ENCODE measurements around the gene ARHGEF7.

ARHGEF7 gene

DNA sequence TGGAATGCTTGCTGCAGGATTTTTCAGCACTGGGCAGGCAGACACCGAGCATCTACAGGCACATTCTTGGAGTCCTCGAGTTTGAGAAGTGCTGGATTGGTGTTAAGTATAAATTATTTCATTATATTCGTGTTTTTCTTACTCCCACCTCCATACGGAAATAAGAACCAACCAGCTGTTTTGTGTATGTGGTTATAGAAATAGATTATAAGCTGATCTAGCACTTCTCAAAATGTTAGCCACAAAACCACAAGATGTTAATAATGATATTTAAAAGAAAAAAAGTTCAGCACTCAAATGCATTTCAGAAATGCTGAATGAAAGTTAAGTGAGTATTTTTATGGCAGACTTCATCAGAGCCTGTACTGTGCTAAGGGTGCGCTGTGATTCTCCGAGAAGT, 181.3 kb downstream of the ARHGEF7 start:
- in situ Hi-C loops (cut with HindIII; ENCODE audit: low pct_ligation_motif_present, low pct_unique_long_range_greater_than_20kb, low sequenced_read_pairs): no loop called here
- DNase-seq: no peak

DNA sequence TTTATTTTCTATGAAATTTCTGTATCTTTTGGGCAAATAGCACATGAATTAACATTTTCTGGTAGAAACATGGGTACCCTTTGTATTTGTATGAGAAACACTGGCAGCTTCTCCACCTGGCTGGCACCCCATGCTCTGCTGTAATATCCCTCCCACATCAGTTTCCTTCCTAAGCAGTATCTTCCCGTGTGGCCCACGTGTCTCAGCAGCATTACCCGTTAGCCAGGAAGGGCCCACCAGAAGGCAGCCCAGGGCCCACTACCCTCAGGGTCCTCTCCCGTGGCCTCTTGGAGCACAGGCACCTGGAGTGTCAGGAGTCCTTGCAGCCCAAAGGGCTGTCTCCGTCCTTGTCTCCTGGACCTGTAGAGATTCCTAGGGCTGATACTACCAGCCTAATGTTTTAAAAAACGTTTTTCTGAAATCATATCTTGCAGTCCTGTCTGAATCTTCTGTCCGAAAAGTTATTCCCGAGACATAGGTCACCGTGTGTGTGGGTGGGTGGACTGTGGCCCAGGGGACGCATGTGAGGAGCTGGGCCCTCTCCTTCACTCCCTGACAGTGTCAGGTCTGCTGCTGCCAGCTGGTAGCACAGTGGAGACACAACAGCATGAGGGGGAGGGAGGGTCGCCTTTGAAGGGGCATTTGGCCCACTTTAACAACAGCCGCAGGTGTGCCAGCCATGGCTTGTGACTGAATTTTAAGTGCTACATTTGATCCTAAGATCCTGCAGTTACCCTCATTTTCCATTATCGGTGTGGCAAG, 183.3 kb downstream of the ARHGEF7 start:
- no peak for DNase-seq
- in situ Hi-C loops (cut with HindIII; ENCODE audit: low pct_ligation_motif_present, low pct_unique_long_range_greater_than_20kb, low sequenced_read_pairs): no loop called here

DNA sequence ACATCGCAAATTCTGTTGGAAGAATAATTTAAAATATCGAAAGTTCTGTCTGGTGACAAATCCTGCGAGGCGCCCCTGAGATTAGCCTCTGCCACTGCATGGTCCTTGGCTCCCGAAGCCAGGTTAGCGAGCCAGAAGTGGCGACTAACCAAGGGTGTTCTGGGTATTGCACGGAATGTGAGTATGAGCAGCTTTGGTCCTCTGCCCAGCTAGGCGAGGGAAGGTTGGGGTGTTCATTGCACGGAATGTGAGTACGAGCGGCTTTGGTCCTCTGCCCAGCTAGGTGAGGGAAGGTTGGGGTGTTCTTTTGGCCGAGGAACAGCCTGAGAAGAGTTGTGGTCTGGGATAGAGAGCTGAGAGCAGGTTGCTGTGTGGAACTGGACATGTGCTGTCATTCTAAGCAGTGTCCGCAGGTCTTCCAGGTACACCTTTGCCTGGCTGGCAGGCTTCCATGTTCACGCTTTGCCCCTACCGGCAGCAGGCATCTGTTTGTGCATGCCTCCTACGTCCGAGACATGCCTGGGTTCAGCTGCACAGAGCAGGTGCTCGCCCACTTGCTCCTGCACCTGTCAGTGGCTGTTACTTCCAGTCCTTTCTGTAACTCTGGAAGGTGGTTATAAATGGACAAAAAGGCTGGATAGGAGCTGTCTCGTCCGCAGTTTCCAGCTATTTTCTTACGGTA, 187.1 kb downstream of the ARHGEF7 start:
- DNase-seq: no peak
- in situ Hi-C loops (cut with HindIII; ENCODE audit: low pct_ligation_motif_present, low pct_unique_long_range_greater_than_20kb, low sequenced_read_pairs): no loop called here

- no peak for DNase-seq
- in situ Hi-C loops (cut with HindIII; ENCODE audit: low pct_ligation_motif_present, low pct_unique_long_range_greater_than_20kb, low sequenced_read_pairs): no loop called here
Observed at GRCh38 chr13:111303559-111303958, 188.4 kb downstream of the ARHGEF7 start.

DNA sequence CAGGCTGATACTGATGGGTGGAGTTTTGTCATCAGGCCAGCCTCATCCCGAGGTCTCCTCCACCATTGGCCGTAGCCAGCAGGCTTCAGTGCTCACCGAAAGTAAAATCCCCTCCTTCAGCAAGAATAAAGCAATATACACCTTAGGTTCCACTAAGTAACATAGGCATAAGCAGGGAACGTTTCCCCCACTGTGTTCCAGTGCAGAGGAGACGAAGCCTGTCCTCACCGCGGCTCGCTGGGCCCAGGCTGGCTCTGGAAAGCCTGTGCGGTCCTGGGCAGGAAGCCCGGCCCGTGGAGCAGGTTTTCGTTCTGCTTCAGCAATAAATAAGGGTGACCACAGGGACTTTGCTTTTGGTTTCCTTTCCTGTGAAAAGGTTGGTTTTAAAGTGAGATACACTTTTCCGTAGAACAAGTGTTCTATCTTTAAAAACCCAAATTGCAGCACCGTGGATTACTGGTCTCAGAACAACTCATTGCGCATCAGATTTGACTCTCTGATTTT, 189.0 kb downstream of the ARHGEF7 start:
- no peak for DNase-seq
- in situ Hi-C loops (cut with HindIII; ENCODE audit: low pct_ligation_motif_present, low pct_unique_long_range_greater_than_20kb, low sequenced_read_pairs): no loop called here

DNA sequence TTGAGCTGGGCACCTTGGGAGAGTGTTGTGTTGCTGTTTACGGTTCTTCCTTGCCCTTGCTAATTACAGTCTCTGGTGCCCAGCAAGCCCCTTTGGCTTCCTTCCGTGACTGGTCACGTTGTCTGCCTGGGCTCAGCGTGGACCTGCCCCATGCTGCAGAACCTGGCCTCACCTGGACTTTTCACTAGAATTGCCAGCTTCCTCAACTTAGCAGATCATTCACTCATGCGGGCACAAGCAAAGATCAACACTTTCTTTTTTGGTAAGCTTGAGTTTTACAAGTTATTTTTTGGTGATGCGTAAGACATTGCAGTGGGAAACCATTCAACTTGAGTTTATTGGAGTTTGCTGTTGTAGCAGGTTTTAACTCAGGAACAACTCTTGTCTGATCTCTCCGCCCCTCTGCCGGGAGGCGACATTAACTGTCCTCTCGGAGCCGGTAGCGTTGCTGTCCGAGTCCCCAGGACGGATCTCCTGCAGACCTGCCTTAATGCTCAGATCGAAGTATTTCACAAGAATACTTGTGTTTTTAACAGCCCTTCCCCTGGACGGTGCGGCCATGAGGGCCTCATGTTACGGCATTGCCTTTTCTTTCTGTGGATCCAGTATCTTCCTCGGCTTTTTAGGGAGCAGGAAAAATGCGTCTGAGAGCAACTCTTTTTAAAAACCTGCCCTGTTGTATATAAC, 189.6 kb downstream of the ARHGEF7 start:
- in situ Hi-C loops (cut with HindIII; ENCODE audit: low pct_ligation_motif_present, low pct_unique_long_range_greater_than_20kb, low sequenced_read_pairs): no loop called here
- no peak for DNase-seq

DNA sequence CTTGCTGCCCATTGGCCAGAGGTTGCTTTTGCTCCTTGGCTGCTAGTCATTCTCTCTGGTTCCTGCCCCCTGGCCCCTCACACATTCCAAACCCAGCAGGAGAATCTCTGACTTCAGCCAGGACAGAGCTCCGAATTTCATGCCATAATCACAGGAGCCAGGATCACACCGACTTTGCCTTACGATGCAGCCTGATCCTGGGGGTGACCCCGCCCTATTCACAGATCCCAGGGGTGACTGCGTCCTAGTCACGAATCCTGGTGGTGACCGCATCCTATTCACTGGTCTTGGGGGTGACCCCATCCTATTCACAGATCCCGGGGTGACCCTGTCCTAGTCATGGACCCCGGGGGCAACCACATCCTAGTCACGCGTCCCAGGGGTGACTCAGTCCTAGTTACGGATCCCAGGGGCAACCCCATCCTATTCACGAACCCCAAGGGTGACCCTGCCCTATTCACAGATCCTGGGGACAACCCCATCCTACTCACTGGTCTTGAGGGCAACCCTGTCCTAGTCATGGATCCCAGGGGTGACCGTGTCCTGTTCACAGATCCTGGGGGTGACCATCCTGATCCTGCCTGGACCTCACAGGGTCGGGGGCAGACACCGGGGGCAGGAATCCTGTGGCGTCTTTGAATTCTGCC, 198.0 kb downstream of the ARHGEF7 start:
- DNase-seq: no peak
- in situ Hi-C loops (cut with HindIII; ENCODE audit: low pct_ligation_motif_present, low pct_unique_long_range_greater_than_20kb, low sequenced_read_pairs): no loop called here

- in situ Hi-C loops (cut with HindIII; ENCODE audit: low pct_ligation_motif_present, low pct_unique_long_range_greater_than_20kb, low sequenced_read_pairs): no loop called here
- DNase-seq: no peak
Observed at GRCh38 chr13:111313911-111314425, 198.9 kb downstream of the ARHGEF7 start.

DNA sequence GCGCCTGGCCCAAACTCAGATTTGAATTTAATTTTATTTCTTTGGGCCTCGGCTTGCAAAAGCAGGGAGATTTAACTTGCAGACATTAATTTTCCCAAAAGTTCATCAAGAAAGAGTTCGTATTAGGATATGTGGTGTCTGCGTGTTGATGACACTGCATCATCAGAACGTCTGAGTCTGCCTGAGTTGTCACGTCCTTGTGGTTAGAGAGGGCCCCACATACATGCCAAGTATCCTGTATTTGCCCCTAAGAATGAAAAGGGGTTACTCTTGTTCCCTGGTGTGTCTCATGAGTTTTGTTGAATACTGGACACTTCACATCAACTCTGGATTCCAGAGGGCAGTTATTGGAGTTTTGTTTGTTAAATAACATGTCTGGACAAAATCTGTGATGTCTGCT, 199.7 kb downstream of the ARHGEF7 start:
- in situ Hi-C loops (cut with HindIII; ENCODE audit: low pct_ligation_motif_present, low pct_unique_long_range_greater_than_20kb, low sequenced_read_pairs): no loop called here

DNA sequence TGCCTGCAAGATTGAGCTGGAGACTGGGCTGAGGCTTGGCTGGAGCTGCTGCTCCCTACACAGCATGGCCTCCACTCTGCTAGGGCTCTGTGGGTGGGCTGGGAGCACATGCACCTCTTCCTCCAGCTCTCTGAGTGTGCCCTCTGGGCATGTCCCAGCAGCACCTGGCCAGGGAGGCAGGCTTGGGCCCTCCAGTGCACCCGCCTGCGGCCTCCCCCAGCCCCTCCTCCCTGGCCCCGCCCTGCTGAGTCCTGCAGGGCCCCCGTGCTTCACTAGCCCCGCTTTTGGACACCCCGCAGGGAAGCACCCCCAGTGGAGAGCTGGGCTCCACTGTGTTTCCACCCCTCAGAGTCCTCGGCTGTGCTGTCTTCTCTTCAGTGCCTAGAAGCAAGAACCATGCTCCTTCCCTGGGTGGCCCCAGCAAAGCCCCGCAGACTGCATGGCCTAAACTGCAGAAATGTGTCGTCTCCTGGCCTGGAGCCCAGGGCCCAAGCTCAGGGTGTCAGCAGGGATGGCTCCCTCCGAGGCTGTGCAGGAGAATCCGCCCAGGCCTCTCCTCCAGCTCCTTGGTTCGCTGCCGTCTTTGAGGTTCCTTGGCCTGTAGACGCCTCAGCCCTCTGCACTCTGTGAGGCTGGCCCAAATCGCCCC, 200.4 kb downstream of the ARHGEF7 start:
- no peak for DNase-seq
- in situ Hi-C loops (cut with HindIII; ENCODE audit: low pct_ligation_motif_present, low pct_unique_long_range_greater_than_20kb, low sequenced_read_pairs): no loop called here

More for the DNA sequence above, 199.7 kb downstream of the ARHGEF7 start:
- DNase-seq: no peak

DNA sequence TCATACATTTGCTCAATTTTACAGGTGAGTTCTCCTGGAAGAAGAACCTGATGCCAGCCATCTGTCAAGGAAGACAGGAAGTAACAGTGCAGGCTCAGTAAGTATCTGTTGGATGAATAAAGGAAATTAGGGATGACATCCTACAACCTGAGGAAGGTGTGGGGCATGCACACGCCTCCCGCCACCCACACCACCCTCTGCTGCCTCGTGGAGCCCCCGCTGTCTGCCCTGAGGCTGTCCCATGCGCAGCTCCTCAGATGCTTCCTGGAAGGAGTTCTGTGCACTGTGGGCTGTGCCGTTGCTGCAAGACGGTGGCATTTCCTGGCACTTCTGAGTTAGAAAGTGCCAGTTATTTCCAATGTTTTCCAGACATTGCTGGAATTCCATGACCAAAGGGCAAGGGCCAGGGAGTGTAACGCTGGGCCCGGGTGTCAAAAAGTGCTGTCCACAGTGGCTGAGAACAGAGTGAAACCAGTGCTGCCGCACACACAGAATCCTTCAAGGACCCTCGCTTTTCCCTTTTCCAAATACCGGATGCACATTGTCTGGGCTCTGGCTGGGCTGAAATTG, 201.1 kb downstream of the ARHGEF7 start:
- DNase-seq: no peak
- in situ Hi-C loops (cut with HindIII; ENCODE audit: low pct_ligation_motif_present, low pct_unique_long_range_greater_than_20kb, low sequenced_read_pairs): no loop called here

DNA sequence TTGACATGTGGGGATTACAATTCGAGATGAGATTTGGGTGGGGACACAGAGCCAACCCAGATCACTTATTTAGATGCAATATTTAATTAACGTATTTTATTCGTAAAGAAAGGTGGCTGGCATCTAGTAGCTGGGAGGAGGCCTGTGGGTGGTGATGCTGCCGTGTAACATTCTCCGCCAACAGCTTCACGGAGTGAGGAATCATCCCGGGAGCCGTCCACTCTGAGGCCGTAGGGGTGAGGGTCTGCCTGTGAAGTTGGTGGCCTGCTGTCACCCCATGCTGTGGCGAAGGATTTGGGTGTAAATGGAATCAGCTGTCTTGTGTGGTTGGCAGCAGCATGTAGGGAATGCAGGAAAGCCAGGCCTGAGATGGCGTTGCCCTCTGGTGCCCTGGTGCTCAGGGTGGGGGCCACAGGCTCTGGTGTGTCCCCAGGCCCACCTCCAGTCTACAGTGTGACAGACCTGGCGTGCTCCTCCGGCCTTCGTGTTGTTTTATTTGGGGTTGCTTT, 202.0 kb downstream of the ARHGEF7 start:
- no peak for DNase-seq
- in situ Hi-C loops (cut with HindIII; ENCODE audit: low pct_ligation_motif_present, low pct_unique_long_range_greater_than_20kb, low sequenced_read_pairs): no loop called here

- in situ Hi-C loops (cut with HindIII; ENCODE audit: low pct_ligation_motif_present, low pct_unique_long_range_greater_than_20kb, low sequenced_read_pairs): no loop called here
- DNase-seq: no peak
Observed at GRCh38 chr13:111317571-111318345, 202.6 kb downstream of the ARHGEF7 start.

DNA sequence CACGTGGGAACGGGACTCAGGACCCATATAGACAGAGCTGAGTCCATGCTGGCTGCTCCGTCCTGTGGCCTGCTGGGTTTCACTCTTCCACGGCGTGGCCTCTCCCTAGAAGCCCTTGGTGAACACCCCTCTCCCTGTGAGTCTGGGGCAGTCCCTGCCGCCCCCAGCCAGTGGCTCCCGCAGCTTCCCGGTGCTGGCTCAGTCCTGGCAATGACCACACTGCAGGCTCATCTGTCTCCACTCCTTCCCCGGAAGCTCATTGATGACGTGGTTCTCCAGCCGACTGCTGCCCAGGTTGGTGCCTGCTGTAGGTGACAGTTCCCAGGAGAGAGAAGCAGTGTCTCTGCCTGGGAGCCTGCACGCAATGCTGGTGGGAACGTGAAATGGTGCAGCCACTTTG, 203.3 kb downstream of the ARHGEF7 start:
- DNase-seq: no peak

GRCh38 chr13:111319521-111319920, 204.4 kb downstream of the ARHGEF7 start:
- in situ Hi-C loops (cut with HindIII; ENCODE audit: low pct_ligation_motif_present, low pct_unique_long_range_greater_than_20kb, low sequenced_read_pairs): no loop called here
- no peak for DNase-seq

More for the DNA sequence above, 203.3 kb downstream of the ARHGEF7 start:
- in situ Hi-C loops (cut with HindIII; ENCODE audit: low pct_ligation_motif_present, low pct_unique_long_range_greater_than_20kb, low sequenced_read_pairs): no loop called here

DNA sequence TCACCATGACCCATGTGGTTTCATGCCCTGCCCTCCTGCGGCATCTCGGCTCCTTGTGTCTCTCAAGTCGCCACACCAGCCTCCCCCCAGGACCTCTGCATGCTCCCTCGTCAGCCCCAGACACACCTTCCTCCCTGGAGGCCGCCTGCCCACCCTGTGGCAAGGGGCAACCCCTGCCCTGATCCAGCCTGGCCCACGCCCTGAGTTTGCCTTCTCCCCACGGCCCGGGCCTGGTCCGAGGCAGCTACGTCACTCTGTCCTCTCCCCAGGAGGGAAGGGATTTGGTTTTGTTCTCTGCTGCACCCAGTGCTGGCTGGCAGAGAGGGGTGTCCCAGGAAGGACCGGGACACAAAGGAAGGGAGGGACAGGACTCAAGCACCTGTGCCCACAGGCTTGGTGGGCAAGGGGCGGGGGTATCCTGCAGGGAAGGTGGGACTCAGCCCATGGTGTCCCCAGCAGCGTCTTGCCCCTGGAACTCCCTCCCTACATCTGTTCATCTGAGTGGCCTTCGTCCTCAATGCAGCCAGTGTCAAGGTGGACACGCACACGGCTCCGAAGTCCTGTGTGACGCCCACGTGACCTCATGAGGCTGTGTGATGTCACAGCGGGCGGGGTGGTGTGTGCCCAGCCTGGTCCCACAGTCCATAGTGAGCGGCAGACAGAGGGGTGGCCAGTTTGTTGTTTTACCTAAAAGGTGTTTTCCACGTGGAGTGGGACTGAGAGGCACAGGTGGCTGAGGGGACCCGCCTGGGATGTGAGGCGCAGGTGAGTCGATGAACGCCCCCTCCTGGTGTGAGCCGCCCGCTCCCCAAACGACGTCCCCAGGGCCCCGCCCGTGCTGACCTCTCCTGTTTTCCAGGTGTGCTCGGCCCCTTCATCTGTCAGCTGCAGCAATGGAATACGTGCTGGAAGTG, 205.1 kb downstream of the ARHGEF7 start, which contains the start of gene TEX29:
Gene TEX29 (plus strand): TSS at position 645 of the 914 bp plus-strand sequence. CDS start 249 bp downstream, at position 894.
- in situ Hi-C loops (cut with HindIII; ENCODE audit: low pct_ligation_motif_present, low pct_unique_long_range_greater_than_20kb, low sequenced_read_pairs): no loop called here
- no peak for DNase-seq

Measured in ACHN (cell line).